ENCODE measurements around the gene NALF2.

NALF2 gene

GRCh38 chrX:69510137-69510715 lies 6.1 kb downstream of the NALF2 start:
- no peak overlapping the region for H3K4me2 ChIP-seq (ENCODE audit: low read depth, low read length)
- H4K20me1 ChIP-seq (ENCODE audit: insufficient read depth, low read length) = no peaks in the 10 kb centered on the region
- H2AFZ ChIP-seq (ENCODE audit: low read length) = no peak overlapping the region
- no peaks in the 10 kb centered on the region for H3K36me3 ChIP-seq (replicated peaks; ENCODE audit: insufficient read depth, low read length)
- no peaks in the 10 kb centered on the region for H3K9me2 ChIP-seq (replicated peaks; ENCODE audit: insufficient read depth, low read length)
- no peaks in the 10 kb centered on the region for H3K27me3 ChIP-seq (replicated peaks; ENCODE audit: insufficient read depth, low read length)
- no peak overlapping the region for H3K4me3 ChIP-seq (ENCODE audit: low read length)
- no peaks in the 10 kb centered on the region for H3F3A ChIP-seq (ENCODE audit: insufficient read depth, low read length)
- H3K9me3 ChIP-seq (replicated peaks; ENCODE audit: insufficient read depth, low read length) = no peaks in the 10 kb centered on the region
- no peak overlapping the region for H3K9ac ChIP-seq (ENCODE audit: low read length)
- H3K4me1 ChIP-seq (ENCODE audit: low read length) = no peaks in the 10 kb centered on the region
- DNase-seq = no peak
- H3K27ac ChIP-seq (ENCODE audit: low read length) = no peak overlapping the region
- no peak for TF ChIP-seq EZH2phosphoT487 (IDR thresholded peaks at IDR 0.05; ENCODE audit: low read length)
- TF ChIP-seq, protein P1, sequence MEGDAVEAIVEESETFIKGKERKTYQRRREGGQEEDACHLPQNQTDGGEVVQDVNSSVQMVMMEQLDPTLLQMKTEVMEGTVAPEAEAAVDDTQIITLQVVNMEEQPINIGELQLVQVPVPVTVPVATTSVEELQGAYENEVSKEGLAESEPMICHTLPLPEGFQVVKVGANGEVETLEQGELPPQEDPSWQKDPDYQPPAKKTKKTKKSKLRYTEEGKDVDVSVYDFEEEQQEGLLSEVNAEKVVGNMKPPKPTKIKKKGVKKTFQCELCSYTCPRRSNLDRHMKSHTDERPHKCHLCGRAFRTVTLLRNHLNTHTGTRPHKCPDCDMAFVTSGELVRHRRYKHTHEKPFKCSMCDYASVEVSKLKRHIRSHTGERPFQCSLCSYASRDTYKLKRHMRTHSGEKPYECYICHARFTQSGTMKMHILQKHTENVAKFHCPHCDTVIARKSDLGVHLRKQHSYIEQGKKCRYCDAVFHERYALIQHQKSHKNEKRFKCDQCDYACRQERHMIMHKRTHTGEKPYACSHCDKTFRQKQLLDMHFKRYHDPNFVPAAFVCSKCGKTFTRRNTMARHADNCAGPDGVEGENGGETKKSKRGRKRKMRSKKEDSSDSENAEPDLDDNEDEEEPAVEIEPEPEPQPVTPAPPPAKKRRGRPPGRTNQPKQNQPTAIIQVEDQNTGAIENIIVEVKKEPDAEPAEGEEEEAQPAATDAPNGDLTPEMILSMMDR (IDR thresholded peaks at IDR 0.05; ENCODE audit: low read length) = no peak
- TF ChIP-seq EZH2 (optimal IDR thresholded peaks at IDR 0.05; ENCODE audit: low read depth, low read length) = no peak
- no peaks in the 10 kb centered on the region for H3K79me2 ChIP-seq (ENCODE audit: low read length)

GRCh38 chrX:69510914-69511513 lies 6.9 kb downstream of the NALF2 start:
- Histone ChIP-seq H3K9ac (ENCODE audit: low read length) (no peak overlapping the region), H3K27ac (ENCODE audit: low read length) (no peak overlapping the region), H3K79me2 (ENCODE audit: low read length) (no peaks in the 10 kb centered on the region), H3K9me2 (replicated peaks; ENCODE audit: insufficient read depth, low read length) (no peaks in the 10 kb centered on the region), H4K20me1 (ENCODE audit: insufficient read depth, low read length) (no peaks in the 10 kb centered on the region), H3K4me3 (ENCODE audit: low read length) (no peak overlapping the region), H2AFZ (ENCODE audit: low read length) (no peak overlapping the region), H3K4me2 (ENCODE audit: low read depth, low read length) (no peak overlapping the region), H3K4me1 (ENCODE audit: low read length) (no peaks in the 10 kb centered on the region), H3K27me3 (replicated peaks; ENCODE audit: insufficient read depth, low read length) (no peaks in the 10 kb centered on the region), H3K36me3 (replicated peaks; ENCODE audit: insufficient read depth, low read length) (no peaks in the 10 kb centered on the region), H3K9me3 (replicated peaks; ENCODE audit: insufficient read depth, low read length) (no peaks in the 10 kb centered on the region), H3F3A (ENCODE audit: insufficient read depth, low read length) (no peaks in the 10 kb centered on the region)
- TF ChIP-seq, protein P1 (IDR thresholded peaks at IDR 0.05; ENCODE audit: low read length) = no peak
- TF ChIP-seq EZH2 (optimal IDR thresholded peaks at IDR 0.05; ENCODE audit: low read depth, low read length) (no peak), EZH2phosphoT487 (IDR thresholded peaks at IDR 0.05; ENCODE audit: low read length) (no peak)
- no peak for DNase-seq

DNA sequence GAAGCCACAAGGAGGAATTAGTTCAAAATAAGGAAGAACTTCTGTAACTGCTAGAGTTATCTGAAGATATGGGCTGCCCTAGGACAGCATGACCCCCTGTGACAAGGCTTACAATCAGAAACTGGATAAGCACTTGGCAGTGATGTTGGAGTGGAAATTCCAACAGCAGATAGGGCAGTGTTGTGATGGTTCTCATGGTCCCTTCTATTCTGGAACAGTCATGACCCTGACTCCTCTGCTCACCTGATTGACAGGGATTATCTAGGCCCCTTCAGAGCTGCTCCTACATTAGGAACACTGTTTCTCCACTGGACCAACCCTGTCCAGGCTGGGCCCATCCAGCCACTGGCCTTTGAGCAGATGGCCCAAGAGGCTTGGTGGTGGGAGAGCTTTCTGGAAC lies 17.9 kb downstream of the NALF2 start:
- Histone ChIP-seq H3F3A (ENCODE audit: insufficient read depth, low read length) (no peaks in the 10 kb centered on the region), H3K9me3 (replicated peaks; ENCODE audit: insufficient read depth, low read length) (no peaks in the 10 kb centered on the region), H3K27ac (ENCODE audit: low read length) (no peak overlapping the region), H4K20me1 (ENCODE audit: insufficient read depth, low read length) (no peaks in the 10 kb centered on the region), H3K79me2 (ENCODE audit: low read length) (no peaks in the 10 kb centered on the region), H3K4me1 (ENCODE audit: low read length) (no peaks in the 10 kb centered on the region), H3K9ac (ENCODE audit: low read length) (no peak overlapping the region), H3K4me2 (ENCODE audit: low read depth, low read length) (no peak overlapping the region), H3K4me3 (ENCODE audit: low read length) (no peak overlapping the region), H3K9me2 (replicated peaks; ENCODE audit: insufficient read depth, low read length) (no peaks in the 10 kb centered on the region), H3K36me3 (replicated peaks; ENCODE audit: insufficient read depth, low read length) (no peaks in the 10 kb centered on the region), H2AFZ (ENCODE audit: low read length) (no peak overlapping the region), H3K27me3 (replicated peaks; ENCODE audit: insufficient read depth, low read length) (no peaks in the 10 kb centered on the region)
- no peak for DNase-seq
- TF ChIP-seq EZH2 (optimal IDR thresholded peaks at IDR 0.05; ENCODE audit: low read depth, low read length) = no peak
- TF ChIP-seq, protein P1 (IDR thresholded peaks at IDR 0.05; ENCODE audit: low read length) = no peak
- no peak for TF ChIP-seq EZH2phosphoT487 (IDR thresholded peaks at IDR 0.05; ENCODE audit: low read length)

Measured in MM.1S (cell line).